ENCODE measurements around the gene RAP1GDS1. TPM values are rescaled to one million over a fixed set of nuclear protein-coding genes. Genes with fewer than 3 reads are reported as not detected.

The RAP1GDS1 gene
- total and polyA plus RNA-seq, 2 of the 4 experiments (the other 2 are of a cell fraction): 29.0 to 85.1 TPM

DNA sequence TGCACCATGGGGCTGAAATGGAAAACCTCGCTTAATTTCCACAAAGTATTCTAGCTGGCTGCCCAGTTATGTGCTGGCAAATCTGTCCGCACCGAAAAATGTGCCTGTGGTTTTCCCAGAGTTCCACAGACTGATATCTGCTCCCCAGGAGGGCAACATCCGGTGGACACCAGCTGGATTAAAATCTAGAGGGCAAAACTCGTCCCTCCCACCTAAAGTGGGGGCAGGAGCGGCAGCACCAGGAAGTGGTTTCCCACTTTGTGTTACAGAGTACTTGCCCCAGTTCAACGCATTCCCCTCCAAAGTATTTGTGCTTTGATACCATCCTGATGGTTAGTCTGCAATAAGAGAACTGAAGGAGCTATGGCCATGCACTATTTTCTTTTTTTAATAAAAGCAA lies 209.6 kb downstream of the RAP1GDS1 start:
- in situ Hi-C loops (cut with MboI; ENCODE audit: low sequenced_read_pairs): loop anchor here (25.0 kb wide), 2 partner anchors 416 to 591 kb away; no protein-coding TSS in a partner anchor
- CTCF ChIA-PET: interaction anchor here (0.7 kb wide), 1 partner anchor 24 kb away, joined by 3 read pairs; no protein-coding TSS in a partner anchor
- no peak overlapping the region for H3K4ac ChIP-seq (ENCODE audit: low read depth, low read length)

More for the DNA sequence above, 209.6 kb downstream of the RAP1GDS1 start:
- H3K4me3 ChIP-seq (ENCODE audit: insufficient read depth, low read depth, low read length): no peak overlapping the region
- H2AK9ac ChIP-seq (replicated peaks; ENCODE audit: low read depth, low read length, poor library complexity): no peak overlapping the region
- no peak overlapping the region for H2AFZ ChIP-seq (replicated peaks; ENCODE audit: low read length, poor library complexity)
- no peak overlapping the region for H4K91ac ChIP-seq (ENCODE audit: insufficient read depth, low read depth, low read length)
- dilution Hi-C loops (cut with HindIII; ENCODE audit: low sequenced_read_pairs, unreplicated experiment) (no loop called here), intact Hi-C loops (cut with micrococcal nuclease) (loop anchor here (1.0 kb wide), 1 partner anchor 457 kb away; no protein-coding TSS in a partner anchor)
- no peak overlapping the region for H3K56ac ChIP-seq (ENCODE audit: extremely low read depth, insufficient read depth, low read length)
- ATAC-seq (ENCODE audit: low read depth): no peak
- no peak overlapping the region for H3K14ac ChIP-seq (replicated peaks; ENCODE audit: low read depth, low read length)
- H2BK20ac ChIP-seq (ENCODE audit: low read depth, low read length): no peak overlapping the region
- no peak overlapping the region for H3K23ac ChIP-seq (ENCODE audit: low read depth, low read length)
- WGBS, 2 experiments (ENCODE audit: extremely low coverage in 2 of 2, insufficient read length in 1 of 2): 92% methylated on average over 4 of the region's 7 CpGs; no CpG with 5 or more reads in 1 of the 2 experiments
- BruUV-seq (replicated peaks): no TSS peak
- no peak overlapping the region for H4K8ac ChIP-seq (ENCODE audit: low read depth in 2 of 2, low read length in 2 of 2)
- no peak overlapping the region for H4K5ac ChIP-seq (ENCODE audit: low read depth, low read length)
- H4K20me1 ChIP-seq (ENCODE audit: insufficient read depth, low read length): no peaks in the 10 kb centered on the region
- H3K4me1 ChIP-seq (ENCODE audit: control insufficient read depth, insufficient read depth, low read length): peaks cover 10% of the 10 kb centered on the region
- no peak overlapping the region for H2BK15ac ChIP-seq (ENCODE audit: low read depth, low read length)
- TF ChIP-seq, protein P1, sequence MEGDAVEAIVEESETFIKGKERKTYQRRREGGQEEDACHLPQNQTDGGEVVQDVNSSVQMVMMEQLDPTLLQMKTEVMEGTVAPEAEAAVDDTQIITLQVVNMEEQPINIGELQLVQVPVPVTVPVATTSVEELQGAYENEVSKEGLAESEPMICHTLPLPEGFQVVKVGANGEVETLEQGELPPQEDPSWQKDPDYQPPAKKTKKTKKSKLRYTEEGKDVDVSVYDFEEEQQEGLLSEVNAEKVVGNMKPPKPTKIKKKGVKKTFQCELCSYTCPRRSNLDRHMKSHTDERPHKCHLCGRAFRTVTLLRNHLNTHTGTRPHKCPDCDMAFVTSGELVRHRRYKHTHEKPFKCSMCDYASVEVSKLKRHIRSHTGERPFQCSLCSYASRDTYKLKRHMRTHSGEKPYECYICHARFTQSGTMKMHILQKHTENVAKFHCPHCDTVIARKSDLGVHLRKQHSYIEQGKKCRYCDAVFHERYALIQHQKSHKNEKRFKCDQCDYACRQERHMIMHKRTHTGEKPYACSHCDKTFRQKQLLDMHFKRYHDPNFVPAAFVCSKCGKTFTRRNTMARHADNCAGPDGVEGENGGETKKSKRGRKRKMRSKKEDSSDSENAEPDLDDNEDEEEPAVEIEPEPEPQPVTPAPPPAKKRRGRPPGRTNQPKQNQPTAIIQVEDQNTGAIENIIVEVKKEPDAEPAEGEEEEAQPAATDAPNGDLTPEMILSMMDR (conservative IDR thresholded peaks at IDR 0.05; ENCODE audit: low read depth, low read length): no peak
- no peak for TF ChIP-seq POLR2A (IDR thresholded peaks at IDR 0.05; ENCODE audit: low read depth, low read length)
- no peak for TF ChIP-seq CHD1 (IDR thresholded peaks at IDR 0.05; ENCODE audit: low read depth, low read length)
- TF ChIP-seq CEBPB (IDR thresholded peaks at IDR 0.05; ENCODE audit: low read depth, low read length): no peak
- no peak for TF ChIP-seq MAZ (IDR thresholded peaks at IDR 0.05; ENCODE audit: borderline replicate concordance, low read depth, low read length)
- TF ChIP-seq SMC3 (IDR thresholded peaks at IDR 0.05; ENCODE audit: low read depth, low read length): no peak
- no peak for TF ChIP-seq MAFK (IDR thresholded peaks at IDR 0.05; ENCODE audit: low read depth, low read length)
- TF ChIP-seq, protein P2, sequence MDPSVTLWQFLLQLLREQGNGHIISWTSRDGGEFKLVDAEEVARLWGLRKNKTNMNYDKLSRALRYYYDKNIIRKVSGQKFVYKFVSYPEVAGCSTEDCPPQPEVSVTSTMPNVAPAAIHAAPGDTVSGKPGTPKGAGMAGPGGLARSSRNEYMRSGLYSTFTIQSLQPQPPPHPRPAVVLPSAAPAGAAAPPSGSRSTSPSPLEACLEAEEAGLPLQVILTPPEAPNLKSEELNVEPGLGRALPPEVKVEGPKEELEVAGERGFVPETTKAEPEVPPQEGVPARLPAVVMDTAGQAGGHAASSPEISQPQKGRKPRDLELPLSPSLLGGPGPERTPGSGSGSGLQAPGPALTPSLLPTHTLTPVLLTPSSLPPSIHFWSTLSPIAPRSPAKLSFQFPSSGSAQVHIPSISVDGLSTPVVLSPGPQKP (IDR thresholded peaks at IDR 0.05; ENCODE audit: borderline replicate concordance, low read depth, low read length): no peak
- no peak for TF ChIP-seq MXI1 (IDR thresholded peaks at IDR 0.05; ENCODE audit: borderline replicate concordance, low read depth, low read length)
- no peak for TF ChIP-seq RCOR1 (IDR thresholded peaks at IDR 0.05; ENCODE audit: insufficient replicate concordance, low read length)
- TF ChIP-seq BHLHE40 (IDR thresholded peaks at IDR 0.05; ENCODE audit: low read depth, low read length): no peak
- no peak for TF ChIP-seq RAD21 (IDR thresholded peaks at IDR 0.05; ENCODE audit: low read length)
- TF ChIP-seq NFE2L2 (IDR thresholded peaks at IDR 0.05; ENCODE audit: low read depth, low read length): no peak
- TF ChIP-seq, protein P3, sequence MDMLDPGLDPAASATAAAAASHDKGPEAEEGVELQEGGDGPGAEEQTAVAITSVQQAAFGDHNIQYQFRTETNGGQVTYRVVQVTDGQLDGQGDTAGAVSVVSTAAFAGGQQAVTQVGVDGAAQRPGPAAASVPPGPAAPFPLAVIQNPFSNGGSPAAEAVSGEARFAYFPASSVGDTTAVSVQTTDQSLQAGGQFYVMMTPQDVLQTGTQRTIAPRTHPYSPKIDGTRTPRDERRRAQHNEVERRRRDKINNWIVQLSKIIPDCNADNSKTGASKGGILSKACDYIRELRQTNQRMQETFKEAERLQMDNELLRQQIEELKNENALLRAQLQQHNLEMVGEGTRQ (IDR thresholded peaks at IDR 0.05; ENCODE audit: low read depth, low read length): no peak
- TF ChIP-seq FOS (IDR thresholded peaks at IDR 0.05; ENCODE audit: low read depth, low read length): no peak
- H3K4me2 ChIP-seq (ENCODE audit: low read depth, low read length): no peak overlapping the region
- H2BK120ac ChIP-seq (ENCODE audit: low read depth, low read length): no peak overlapping the region
- no peaks in the 10 kb centered on the region for H3K27me3 ChIP-seq (ENCODE audit: control insufficient read depth, insufficient read depth, low read length)
- peaks cover 23% of the 10 kb centered on the region for H3K36me3 ChIP-seq (ENCODE audit: control insufficient read depth, insufficient read depth, low read length)
- H3K18ac ChIP-seq (ENCODE audit: low read depth, low read length): no peak overlapping the region
- H3K9me1 ChIP-seq (ENCODE audit: insufficient read depth, low read length): peaks cover 12% of the 10 kb centered on the region
- no peak overlapping the region for H3K27ac ChIP-seq (ENCODE audit: insufficient read depth, low read length)
- H3K9me3 ChIP-seq (ENCODE audit: control insufficient read depth, insufficient read depth, low read length): no peaks in the 10 kb centered on the region
- H2AK5ac ChIP-seq (ENCODE audit: low read depth, low read length): no peak overlapping the region
- no peak for DNase-seq
- no peak overlapping the region for H3K9ac ChIP-seq (ENCODE audit: low read depth, low read length)
- POLR2A ChIA-PET (ENCODE audit: unreplicated experiment): no interaction called here
- peaks cover 0 to 20% of the 10 kb centered on the region in 2 experiments; a peak in 2 of 4 replicates for H3K79me1 ChIP-seq (ENCODE audit: low read depth in 1 of 2, low read length in 2 of 2)
- no peak overlapping the region for H2BK5ac ChIP-seq (ENCODE audit: low read depth, low read length, poor library complexity, severe bottlenecking)

All from IMR-90 (cell line).